Measurements from ENCODE around the gene TYW1. TPM values are rescaled to one million over a fixed set of nuclear protein-coding genes. Genes with fewer than 3 reads are reported as not detected.
"Not testable (repeated sequence)": the region's sequence is repeated elsewhere in the genome, so short reads cannot be mapped to it uniquely, and the experiment has no call there.

The TYW1 gene
- total and polyA plus RNA-seq, 8 donors, result 14.1 to 25.8 (median 23.7) TPM

DNA sequence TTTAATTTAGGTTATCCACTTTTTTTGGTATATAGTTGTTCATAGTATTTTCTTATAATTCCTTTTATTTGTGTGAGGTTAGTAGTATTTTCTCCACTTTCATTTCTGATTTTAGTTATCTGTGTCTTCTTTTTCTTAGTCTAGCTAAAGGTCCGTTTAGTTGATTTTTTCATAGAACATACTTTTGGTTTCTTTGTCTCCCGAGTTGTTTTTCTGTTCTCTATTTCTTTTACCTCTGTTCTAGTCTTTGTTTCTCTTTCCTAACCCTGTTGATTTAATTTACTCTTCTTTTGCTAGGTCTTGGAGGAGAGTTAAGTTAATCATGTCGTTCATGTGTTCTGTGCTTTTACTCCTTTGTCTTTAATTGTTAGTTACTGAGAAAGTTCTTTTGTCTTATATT, 174.5 kb downstream of the TYW1 start:
- intact Hi-C loops (cut with DNase I); H3K27me3 ChIP-seq; H3K36me3 ChIP-seq; H3K4me3 ChIP-seq; H3K4me1 ChIP-seq; H3K27ac ChIP-seq; DNase-seq; ATAC-seq; H3K9me3 ChIP-seq: not testable (repeated sequence)

DNA sequence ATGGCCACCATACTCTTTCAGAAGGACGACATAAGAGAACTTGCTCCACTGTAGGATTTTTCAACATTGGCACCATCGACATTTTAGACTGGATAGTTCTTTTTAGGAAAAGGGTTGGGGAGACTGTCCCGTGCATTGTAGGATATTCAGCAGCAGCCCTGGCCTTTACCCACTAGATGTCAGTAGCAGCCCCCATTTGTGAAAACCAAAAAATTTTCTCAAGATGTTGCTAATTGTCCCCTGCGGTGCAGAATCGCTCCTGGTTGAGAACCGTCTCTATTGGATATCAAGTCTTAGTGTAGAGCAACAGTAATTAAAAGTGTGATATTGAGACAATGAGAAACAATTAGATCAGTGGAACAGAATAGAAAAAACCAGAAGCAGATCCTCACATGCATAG, 180.1 kb downstream of the TYW1 start:
- DNase-seq; H3K27ac ChIP-seq; H3K36me3 ChIP-seq; H3K9me3 ChIP-seq; H3K4me3 ChIP-seq; H3K27me3 ChIP-seq; H3K4me1 ChIP-seq; intact Hi-C loops (cut with DNase I): not testable (repeated sequence)
- TF ChIP-seq, protein P1, sequence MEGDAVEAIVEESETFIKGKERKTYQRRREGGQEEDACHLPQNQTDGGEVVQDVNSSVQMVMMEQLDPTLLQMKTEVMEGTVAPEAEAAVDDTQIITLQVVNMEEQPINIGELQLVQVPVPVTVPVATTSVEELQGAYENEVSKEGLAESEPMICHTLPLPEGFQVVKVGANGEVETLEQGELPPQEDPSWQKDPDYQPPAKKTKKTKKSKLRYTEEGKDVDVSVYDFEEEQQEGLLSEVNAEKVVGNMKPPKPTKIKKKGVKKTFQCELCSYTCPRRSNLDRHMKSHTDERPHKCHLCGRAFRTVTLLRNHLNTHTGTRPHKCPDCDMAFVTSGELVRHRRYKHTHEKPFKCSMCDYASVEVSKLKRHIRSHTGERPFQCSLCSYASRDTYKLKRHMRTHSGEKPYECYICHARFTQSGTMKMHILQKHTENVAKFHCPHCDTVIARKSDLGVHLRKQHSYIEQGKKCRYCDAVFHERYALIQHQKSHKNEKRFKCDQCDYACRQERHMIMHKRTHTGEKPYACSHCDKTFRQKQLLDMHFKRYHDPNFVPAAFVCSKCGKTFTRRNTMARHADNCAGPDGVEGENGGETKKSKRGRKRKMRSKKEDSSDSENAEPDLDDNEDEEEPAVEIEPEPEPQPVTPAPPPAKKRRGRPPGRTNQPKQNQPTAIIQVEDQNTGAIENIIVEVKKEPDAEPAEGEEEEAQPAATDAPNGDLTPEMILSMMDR (IDR thresholded peaks at IDR 0.05), result peak in 1 of 2 donors; percentile 24
- ATAC-seq, result peak; percentile 85

DNA sequence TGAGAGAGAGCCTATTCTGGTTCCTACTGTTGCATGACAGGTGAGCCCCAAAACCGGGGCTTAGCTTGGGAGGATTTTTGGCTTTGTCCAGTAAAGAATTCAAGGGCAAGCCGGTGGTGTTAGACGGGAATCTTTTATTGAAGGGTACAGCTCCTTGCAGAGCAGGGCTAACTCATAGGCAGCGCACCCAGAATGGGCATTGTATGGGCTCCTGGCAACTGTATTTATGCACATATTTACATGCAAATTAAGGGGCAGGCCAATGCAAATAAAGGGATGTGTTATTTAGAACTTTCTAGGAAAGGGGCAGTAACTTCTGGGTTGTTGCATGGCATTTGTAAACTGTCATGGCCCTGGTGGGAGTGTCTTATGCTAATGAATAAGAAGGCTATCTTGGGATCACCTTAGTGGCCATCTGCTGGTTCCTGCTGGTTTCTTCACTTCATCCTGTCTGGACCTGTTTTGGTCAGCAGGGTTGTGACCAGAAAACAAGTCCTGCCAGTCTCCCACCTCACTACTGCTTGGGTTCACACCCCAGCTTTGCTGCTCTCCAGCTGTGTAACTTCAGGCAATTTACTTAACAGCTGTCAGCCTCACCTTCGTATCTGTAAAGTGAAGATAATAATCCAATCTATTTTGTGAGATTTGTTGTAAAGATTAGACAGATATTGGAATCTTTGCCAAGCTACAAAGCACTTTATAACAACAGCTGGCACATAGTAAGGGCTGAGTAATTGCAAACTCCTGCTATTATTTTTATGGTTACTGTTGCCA, 182.5 kb downstream of the TYW1 start:
- intact Hi-C loops (cut with DNase I); H3K27ac ChIP-seq; H3K4me3 ChIP-seq; H3K36me3 ChIP-seq; H3K27me3 ChIP-seq; H3K9me3 ChIP-seq; H3K4me1 ChIP-seq: not testable (repeated sequence)
- DNase-seq, result peak in 1 of 4 donors; percentile 22
- ATAC-seq, result peak; percentile 24

DNA sequence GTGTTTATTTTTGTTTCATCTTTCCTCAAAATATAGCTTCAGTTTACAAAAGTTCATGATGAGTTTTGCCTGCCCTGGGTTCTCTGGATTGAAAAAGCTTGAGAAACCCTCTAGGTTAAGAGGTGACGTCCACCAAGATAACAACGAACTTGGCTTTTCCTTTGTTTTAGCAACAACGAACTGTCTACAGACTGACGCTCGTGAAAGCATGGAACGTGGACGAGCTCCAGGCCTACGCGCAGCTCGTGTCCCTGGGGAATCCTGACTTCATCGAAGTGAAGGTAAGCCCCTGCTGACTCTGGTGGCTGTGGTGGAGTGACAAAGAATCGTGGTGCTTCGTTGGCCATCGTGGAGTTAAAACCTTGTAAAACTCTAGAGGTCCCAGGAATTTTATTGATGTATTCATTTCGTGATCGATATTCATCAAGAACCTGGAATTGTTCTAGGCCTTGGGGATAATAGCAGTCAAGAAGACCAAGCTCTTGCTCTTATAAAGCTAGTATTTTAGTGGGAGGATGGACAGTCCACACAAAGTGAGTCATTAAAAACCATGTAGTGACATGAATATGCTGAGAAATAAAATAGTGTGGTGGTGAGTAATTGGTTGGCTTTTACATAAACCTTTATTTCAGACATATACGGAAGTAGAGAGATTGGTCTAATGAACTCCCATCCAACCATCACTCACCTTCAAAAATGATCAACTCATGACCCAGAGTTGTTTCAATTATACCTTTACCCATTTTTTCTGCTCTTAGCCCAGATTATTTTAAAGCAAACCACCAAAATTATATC, 186.5 kb downstream of the TYW1 start:
- H3K27ac ChIP-seq; H3K4me1 ChIP-seq; H3K27me3 ChIP-seq; intact Hi-C loops (cut with DNase I); H3K4me3 ChIP-seq; ATAC-seq; H3K9me3 ChIP-seq; H3K36me3 ChIP-seq: not testable (repeated sequence)
- peak in 1 of 4 donors; percentile 54 for DNase-seq

DNA sequence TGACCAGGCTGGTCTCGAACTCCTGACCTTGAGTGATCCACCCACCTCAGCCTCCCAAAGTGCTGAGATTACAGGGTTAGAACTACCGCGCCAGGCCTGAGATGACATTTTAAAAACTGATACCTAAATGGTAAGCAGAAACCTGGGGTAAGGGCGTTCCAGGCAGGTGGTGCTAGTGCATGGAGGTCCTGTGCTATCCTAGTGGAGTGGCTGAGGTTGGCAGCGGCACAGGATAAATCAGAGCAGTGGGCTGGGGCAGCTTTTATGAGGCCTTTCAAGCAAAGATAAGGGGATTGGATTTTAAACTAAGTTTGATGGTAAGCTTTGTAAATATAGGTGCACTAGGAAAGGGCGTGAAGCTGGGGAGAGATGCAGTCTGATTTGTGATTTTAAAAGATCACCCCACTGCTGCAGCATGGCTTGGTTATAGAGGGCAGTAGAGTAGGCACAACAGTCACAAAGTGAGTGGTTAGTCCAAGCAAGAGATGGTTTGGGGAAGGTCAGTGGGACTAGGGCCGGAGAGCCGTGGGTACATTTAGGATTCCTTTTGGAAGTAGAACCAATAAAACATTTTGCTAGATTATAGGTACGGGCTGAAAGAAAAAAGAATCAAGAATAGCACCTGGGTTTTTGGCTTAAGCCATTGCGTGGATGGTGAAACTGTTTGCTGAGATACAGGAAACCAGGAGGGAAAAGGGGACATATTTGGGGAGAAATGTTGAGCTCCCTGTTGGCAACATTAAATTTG, 188.5 kb downstream of the TYW1 start:
- H3K27ac ChIP-seq, result not testable (repeated sequence)

DNA sequence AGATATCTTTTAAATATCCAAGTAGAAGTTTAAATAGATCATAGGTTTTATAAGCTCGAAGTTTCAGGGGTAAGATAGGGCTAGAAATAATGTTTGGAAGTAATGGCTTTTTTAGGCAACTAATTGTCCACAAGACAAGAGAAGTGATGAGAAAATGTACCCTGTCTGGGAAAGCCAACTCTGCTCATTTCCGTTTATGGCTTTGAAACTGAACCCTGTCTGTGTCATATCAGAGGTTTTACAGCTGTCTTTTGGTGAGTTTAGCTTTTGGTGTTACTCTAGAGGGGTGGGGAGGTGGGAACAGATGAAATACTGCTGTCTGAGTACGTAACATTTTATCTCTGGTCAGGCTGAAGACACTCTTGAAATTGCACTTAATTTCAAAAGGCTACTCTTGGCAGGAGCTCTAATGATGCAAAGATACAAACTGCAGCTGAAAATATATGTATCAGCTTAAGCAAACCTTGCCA, 189.1 kb downstream of the TYW1 start:
- H3K9me3 ChIP-seq; H3K27me3 ChIP-seq; DNase-seq; H3K27ac ChIP-seq; intact Hi-C loops (cut with DNase I); H3K4me3 ChIP-seq; H3K4me1 ChIP-seq; H3K36me3 ChIP-seq: not testable (repeated sequence)
- ATAC-seq, result peak; percentile 71

More for the DNA sequence above, 188.5 kb downstream of the TYW1 start:
- H3K9me3 ChIP-seq; H3K4me3 ChIP-seq; intact Hi-C loops (cut with DNase I); DNase-seq; H3K27me3 ChIP-seq; H3K36me3 ChIP-seq; ATAC-seq; H3K4me1 ChIP-seq: not testable (repeated sequence)

DNA sequence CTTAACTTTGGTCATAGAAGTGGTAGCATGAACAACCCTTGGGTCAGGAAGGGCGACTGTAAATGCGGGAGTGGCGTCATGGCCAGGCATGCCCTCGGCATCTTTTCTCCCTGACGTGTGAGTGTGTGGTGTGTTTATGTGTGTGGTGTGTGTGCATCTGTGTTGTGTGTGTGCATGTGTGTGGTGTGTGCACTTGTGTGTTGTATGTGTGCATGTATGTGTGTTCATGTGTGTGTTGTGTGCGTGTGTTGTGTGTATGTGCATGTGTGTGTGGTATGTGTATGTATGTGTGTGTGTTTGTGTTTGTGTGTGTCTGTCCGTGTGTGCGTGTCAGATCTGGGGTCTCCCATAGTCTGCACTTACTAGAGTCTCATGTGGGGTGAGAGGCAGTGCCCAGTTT, 192.5 kb downstream of the TYW1 start:
- H3K4me1 ChIP-seq; ATAC-seq; H3K36me3 ChIP-seq; H3K9me3 ChIP-seq; H3K27ac ChIP-seq; H3K27me3 ChIP-seq; DNase-seq; intact Hi-C loops (cut with DNase I); H3K4me3 ChIP-seq: not testable (repeated sequence)

DNA sequence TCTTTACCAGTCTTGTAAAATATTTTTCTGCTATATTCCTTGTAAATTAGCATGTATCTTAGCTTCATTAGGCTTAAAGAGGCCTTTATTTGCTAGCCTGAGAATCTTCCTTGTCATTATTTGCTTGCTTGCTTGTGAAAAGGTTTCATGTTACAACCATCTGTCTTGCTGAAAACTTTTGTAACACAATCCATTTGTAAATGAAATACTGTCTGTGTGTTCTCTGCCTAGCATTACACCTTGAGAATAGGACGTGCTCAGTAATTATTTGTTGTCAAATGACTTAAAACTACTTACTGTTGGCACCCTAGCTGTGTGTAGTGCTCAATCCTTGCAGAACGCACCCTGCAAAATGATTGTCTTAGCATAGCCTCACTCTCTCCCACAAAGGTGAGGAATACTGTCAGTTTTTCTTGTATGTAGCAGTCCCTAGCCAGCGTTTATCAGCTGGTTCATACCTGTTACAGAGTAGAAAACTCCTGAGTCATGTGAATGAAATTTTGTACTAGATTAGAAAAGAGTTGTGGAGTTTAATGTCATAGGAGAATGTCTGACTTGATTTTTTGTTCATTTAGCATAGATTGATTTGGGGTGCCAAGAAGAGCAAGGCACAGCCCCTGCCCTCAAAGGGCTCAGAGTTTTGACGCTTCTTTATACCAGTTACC, 193.3 kb downstream of the TYW1 start:
- H3K27ac ChIP-seq; H3K27me3 ChIP-seq; H3K9me3 ChIP-seq; intact Hi-C loops (cut with DNase I); H3K4me1 ChIP-seq; H3K36me3 ChIP-seq; DNase-seq; ATAC-seq; H3K4me3 ChIP-seq: not testable (repeated sequence)

DNA sequence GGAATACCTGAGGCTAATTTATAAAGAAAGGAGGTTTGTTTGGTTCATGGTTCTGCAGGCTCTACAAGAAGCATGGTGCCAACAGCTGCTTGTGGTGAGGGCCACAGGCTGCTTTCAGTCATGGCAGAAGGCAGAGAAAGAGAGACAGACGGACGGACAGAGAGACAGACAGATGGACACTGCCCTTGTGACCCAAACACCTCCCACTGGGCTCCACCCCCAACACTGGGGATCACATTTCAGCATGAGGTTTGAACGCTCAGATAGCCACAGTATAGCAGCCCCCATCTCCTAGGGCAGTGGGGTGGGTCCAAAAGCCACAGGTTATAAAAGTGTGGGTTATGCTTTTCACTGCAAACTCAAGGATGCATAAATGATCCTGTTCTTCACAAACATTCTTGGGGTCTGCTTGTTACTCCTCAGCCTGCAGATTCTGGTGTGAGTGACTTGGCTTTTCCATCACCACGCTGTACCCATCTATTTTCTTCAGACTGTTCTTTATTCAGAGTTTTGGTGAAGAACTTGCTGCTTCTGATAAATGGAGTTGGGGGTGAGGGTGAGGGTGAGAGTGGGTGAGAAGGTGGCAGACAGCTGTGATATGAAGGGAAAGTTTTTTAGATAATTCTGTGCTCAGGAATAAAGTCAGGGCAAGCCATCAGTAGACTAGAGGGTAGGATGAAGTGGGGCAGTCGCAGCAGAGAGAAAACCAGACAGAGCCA, 194.5 kb downstream of the TYW1 start:
- H3K4me1 ChIP-seq; ATAC-seq; H3K36me3 ChIP-seq; intact Hi-C loops (cut with DNase I); DNase-seq; H3K4me3 ChIP-seq; H3K9me3 ChIP-seq; H3K27me3 ChIP-seq; H3K27ac ChIP-seq: not testable (repeated sequence)

DNA sequence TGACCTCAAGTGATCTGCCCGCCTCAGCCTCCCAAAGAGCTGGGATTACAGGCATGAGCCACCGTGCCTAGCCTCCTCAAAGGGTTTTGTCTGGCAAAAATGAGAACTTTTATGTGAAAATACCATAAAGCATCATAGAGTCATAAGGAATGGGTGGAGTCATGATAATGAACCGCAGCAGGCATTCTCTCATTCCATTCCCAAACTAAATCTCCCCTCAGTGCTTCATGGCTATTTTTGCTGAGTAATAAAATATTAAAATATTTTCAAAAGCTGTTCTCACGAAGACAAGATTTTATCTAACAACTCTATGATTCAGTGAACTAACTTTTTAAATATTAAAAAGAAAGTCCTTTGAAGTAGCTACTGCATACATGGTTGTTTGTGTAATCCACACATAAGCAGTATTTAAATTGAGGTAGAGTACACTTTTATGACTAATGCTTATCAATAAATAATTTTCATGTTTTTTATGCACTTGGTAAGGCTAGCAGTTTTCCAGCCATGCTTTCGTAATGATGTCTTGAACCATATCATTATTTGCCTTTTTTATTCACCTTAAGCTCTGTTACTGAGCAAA, 195.6 kb downstream of the TYW1 start:
- H3K27ac ChIP-seq; H3K36me3 ChIP-seq; H3K27me3 ChIP-seq; DNase-seq; H3K4me1 ChIP-seq; intact Hi-C loops (cut with DNase I); ATAC-seq; H3K9me3 ChIP-seq; H3K4me3 ChIP-seq: not testable (repeated sequence)
